Stimulated activated naive B cell treated with anti-CD40 and anti-IgM and Interleukin-4, amounts not matched to agents 10 μg/mL and 1 μg/mL and 100 μg/mL, for 72 hours (primary cell): Measurements from ENCODE around the gene UMODL1.

Experiments
- ATAC-seq, 2 donors: fragments of 150-1000 bp; cut with Tn5 transposase; replicated peaks; 2 replicates each; pipeline ENCODE4 v1.10.0; 2021; ENCODE audit warnings: moderate library complexity in 1 of 2
- DNase-seq: peaks from one replicate; pipeline ENCODE4 v3.0.0; 2021
- H3K27ac Mint-ChIP-seq: one replicate; pipeline ENCODE4 v1.8.0; 2022; ENCODE audit warnings: mild to moderate bottlenecking, mixed read lengths
- H3K27me3 Mint-ChIP-seq, 2 donors: one replicate each; pipeline ENCODE4 v1.8.0; 2022; ENCODE audit warnings: mixed read lengths in 2 of 2
- H3K36me3 Mint-ChIP-seq, 2 donors: one replicate each; pipeline ENCODE4 v1.8.0; 2022; ENCODE audit warnings: mixed read lengths in 2 of 2, mild to moderate bottlenecking in 1 of 2
- H3K4me1 Mint-ChIP-seq, 2 donors: one replicate each; pipeline ENCODE4 v1.8.0; 2022; ENCODE audit warnings: mixed read lengths in 2 of 2, mild to moderate bottlenecking in 1 of 2
- H3K4me3 Mint-ChIP-seq, 2 donors: one replicate each; pipeline ENCODE4 v1.8.0; 2022; ENCODE audit warnings: mild to moderate bottlenecking in 2 of 2, mixed read lengths in 2 of 2, moderate library complexity in 1 of 2
- H3K9me3 Mint-ChIP-seq, 2 donors: one replicate each; pipeline ENCODE4 v1.8.0; 2022; ENCODE audit warnings: mixed read lengths in 2 of 2, mild to moderate bottlenecking in 1 of 2

The UMODL1 gene

GRCh38 chr21:42130441-42130840, 59.3 kb downstream of the UMODL1 start:
- DNase-seq: no peak
- H3K27me3 Mint-ChIP-seq: peaks cover under 1 to 9% of the 10 kb centered on the region in 2 donors
- H3K27ac Mint-ChIP-seq: no peak overlapping the region
- H3K4me1 Mint-ChIP-seq: no peaks in the 10 kb centered on the region
- H3K4me3 Mint-ChIP-seq: no peak overlapping the region
- no peak for ATAC-seq
- no peaks in the 10 kb centered on the region for H3K36me3 Mint-ChIP-seq
- no peaks in the 10 kb centered on the region for H3K9me3 Mint-ChIP-seq

GRCh38 chr21:42132183-42132582, 61.1 kb downstream of the UMODL1 start:
- Mint-ChIP-seq H3K4me1 (no peaks in the 10 kb centered on the region), H3K9me3 (no peaks in the 10 kb centered on the region), H3K27me3 (no peaks in the 10 kb centered on the region), H3K36me3 (no peaks in the 10 kb centered on the region), H3K27ac (no peak overlapping the region), H3K4me3 (no peak overlapping the region)
- DNase-seq (no peak), ATAC-seq (no peak)

GRCh38 chr21:42133131-42133530, 62.0 kb downstream of the UMODL1 start:
- DNase-seq (no peak), ATAC-seq (no peak)
- Mint-ChIP-seq H3K4me3 (no peak overlapping the region), H3K4me1 (no peaks in the 10 kb centered on the region), H3K27me3 (no peaks in the 10 kb centered on the region), H3K9me3 (no peaks in the 10 kb centered on the region), H3K36me3 (no peaks in the 10 kb centered on the region), H3K27ac (no peak overlapping the region)

- H3K27me3 Mint-ChIP-seq: no peaks in the 10 kb centered on the region
- no peak overlapping the region for H3K27ac Mint-ChIP-seq
- H3K36me3 Mint-ChIP-seq: no peaks in the 10 kb centered on the region
- peaks cover 5 to 7% of the 10 kb centered on the region in 2 donors for H3K4me1 Mint-ChIP-seq
- H3K4me3 Mint-ChIP-seq: no peak overlapping the region
- no peak for ATAC-seq
- DNase-seq: no peak
- H3K9me3 Mint-ChIP-seq: no peaks in the 10 kb centered on the region
Measured at GRCh38 chr21:42135386-42136052, 64.4 kb downstream of the UMODL1 start.

- no peak for DNase-seq
- Mint-ChIP-seq H3K27me3 (no peaks in the 10 kb centered on the region), H3K4me1 (peaks cover 6 to 10% of the 10 kb centered on the region in 2 donors), H3K27ac (no peak overlapping the region), H3K36me3 (no peaks in the 10 kb centered on the region), H3K4me3 (no peak overlapping the region), H3K9me3 (no peaks in the 10 kb centered on the region)
- ATAC-seq: no peak
Measured at GRCh38 chr21:42137191-42137904, 66.2 kb downstream of the UMODL1 start.

GRCh38 chr21:42140196-42140934, 69.2 kb downstream of the UMODL1 start:
- no peak overlapping the region for H3K4me3 Mint-ChIP-seq
- DNase-seq (no peak), ATAC-seq (no peak)
- no peaks in the 10 kb centered on the region for H3K36me3 Mint-ChIP-seq
- peaks cover 0 to 6% of the 10 kb centered on the region in 2 donors for H3K27me3 Mint-ChIP-seq
- H3K4me1 Mint-ChIP-seq: peaks cover 11 to 15% of the 10 kb centered on the region in 2 donors
- peak overlapping the region; percentile 20 for H3K27ac Mint-ChIP-seq
- H3K9me3 Mint-ChIP-seq: no peaks in the 10 kb centered on the region

- ATAC-seq (no peak), DNase-seq (no peak)
- Mint-ChIP-seq H3K27me3 (peaks cover 0 to 10% of the 10 kb centered on the region in 2 donors), H3K4me1 (peaks cover 15 to 20% of the 10 kb centered on the region in 2 donors), H3K27ac (no peak overlapping the region), H3K4me3 (no peak overlapping the region), H3K9me3 (no peaks in the 10 kb centered on the region), H3K36me3 (no peaks in the 10 kb centered on the region)
Measured at GRCh38 chr21:42141643-42142042, 70.5 kb downstream of the UMODL1 start.

- peaks cover 15 to 20% of the 10 kb centered on the region in 2 donors for H3K4me1 Mint-ChIP-seq
- H3K9me3 Mint-ChIP-seq: no peaks in the 10 kb centered on the region
- H3K4me3 Mint-ChIP-seq: no peak overlapping the region
- ATAC-seq (no peak), DNase-seq (no peak)
- H3K27ac Mint-ChIP-seq: no peak overlapping the region
- peaks cover 0 to 10% of the 10 kb centered on the region in 2 donors for H3K27me3 Mint-ChIP-seq
- no peaks in the 10 kb centered on the region for H3K36me3 Mint-ChIP-seq
Measured at GRCh38 chr21:42142141-42142540, 71.0 kb downstream of the UMODL1 start.

- no peak overlapping the region for H3K27ac Mint-ChIP-seq
Measured at GRCh38 chr21:42142627-42143026, 71.5 kb downstream of the UMODL1 start.

GRCh38 chr21:42143111-42143510, 72.0 kb downstream of the UMODL1 start:
- peaks cover 15 to 20% of the 10 kb centered on the region in 2 donors for H3K4me1 Mint-ChIP-seq

More at GRCh38 chr21:42142627-42143026, 71.5 kb downstream of the UMODL1 start:
- H3K36me3 Mint-ChIP-seq: no peaks in the 10 kb centered on the region
- no peak for ATAC-seq
- H3K27me3 Mint-ChIP-seq: peaks cover 4 to 10% of the 10 kb centered on the region in 2 donors
- peaks cover 15 to 20% of the 10 kb centered on the region in 2 donors for H3K4me1 Mint-ChIP-seq
- H3K9me3 Mint-ChIP-seq: no peaks in the 10 kb centered on the region
- no peak overlapping the region for H3K4me3 Mint-ChIP-seq
- no peak for DNase-seq

GRCh38 chr21:42144221-42144620, 73.1 kb downstream of the UMODL1 start:
- H3K9me3 Mint-ChIP-seq: no peaks in the 10 kb centered on the region
- peaks cover 15 to 20% of the 10 kb centered on the region in 2 donors for H3K4me1 Mint-ChIP-seq
- H3K27me3 Mint-ChIP-seq: peaks cover 6 to 10% of the 10 kb centered on the region in 2 donors
- ATAC-seq (no peak), DNase-seq (no peak)
- H3K36me3 Mint-ChIP-seq: no peaks in the 10 kb centered on the region
- no peak overlapping the region for H3K4me3 Mint-ChIP-seq
- no peak overlapping the region for H3K27ac Mint-ChIP-seq

More at GRCh38 chr21:42143111-42143510, 72.0 kb downstream of the UMODL1 start:
- ATAC-seq: no peak
- Mint-ChIP-seq H3K9me3 (no peaks in the 10 kb centered on the region), H3K27me3 (peaks cover 6 to 10% of the 10 kb centered on the region in 2 donors), H3K36me3 (no peaks in the 10 kb centered on the region), H3K27ac (no peak overlapping the region), H3K4me3 (no peak overlapping the region)
- no peak for DNase-seq

- H3K27ac Mint-ChIP-seq: peak overlapping the region; percentile 75
- H3K4me3 Mint-ChIP-seq: no peak overlapping the region
- H3K36me3 Mint-ChIP-seq: no peaks in the 10 kb centered on the region
- ATAC-seq (peak; percentile 17 to 49), DNase-seq (no peak)
- H3K4me1 Mint-ChIP-seq: peaks cover 15 to 19% of the 10 kb centered on the region in 2 donors
- H3K9me3 Mint-ChIP-seq: no peaks in the 10 kb centered on the region
- H3K27me3 Mint-ChIP-seq: peaks cover 6 to 10% of the 10 kb centered on the region in 2 donors
Measured at GRCh38 chr21:42144679-42145568, 73.8 kb downstream of the UMODL1 start.

GRCh38 chr21:42145569-42146272, 74.6 kb downstream of the UMODL1 start:
- Mint-ChIP-seq H3K4me1 (peaks cover 9 to 11% of the 10 kb centered on the region in 2 donors), H3K27me3 (peaks cover 6 to 10% of the 10 kb centered on the region in 2 donors), H3K9me3 (no peaks in the 10 kb centered on the region), H3K27ac (peak overlapping the region; percentile 75), H3K4me3 (no peak overlapping the region), H3K36me3 (no peaks in the 10 kb centered on the region)
- ATAC-seq: peak; percentile 82
- peak; percentile 55 for DNase-seq
